CD1c-positive myeloid dendritic cell (primary cell): ENCODE results near the gene HOTAIR.
A peak's percentile ranks its signal among the peaks of the same experiment; 100 is the strongest.

Experiments used
- DNase-seq: peaks from one replicate; pipeline ENCODE4 v3.0.0-alpha.2; 2016; ENCODE audit errors: extremely low spot score

HOTAIR gene

DNA sequence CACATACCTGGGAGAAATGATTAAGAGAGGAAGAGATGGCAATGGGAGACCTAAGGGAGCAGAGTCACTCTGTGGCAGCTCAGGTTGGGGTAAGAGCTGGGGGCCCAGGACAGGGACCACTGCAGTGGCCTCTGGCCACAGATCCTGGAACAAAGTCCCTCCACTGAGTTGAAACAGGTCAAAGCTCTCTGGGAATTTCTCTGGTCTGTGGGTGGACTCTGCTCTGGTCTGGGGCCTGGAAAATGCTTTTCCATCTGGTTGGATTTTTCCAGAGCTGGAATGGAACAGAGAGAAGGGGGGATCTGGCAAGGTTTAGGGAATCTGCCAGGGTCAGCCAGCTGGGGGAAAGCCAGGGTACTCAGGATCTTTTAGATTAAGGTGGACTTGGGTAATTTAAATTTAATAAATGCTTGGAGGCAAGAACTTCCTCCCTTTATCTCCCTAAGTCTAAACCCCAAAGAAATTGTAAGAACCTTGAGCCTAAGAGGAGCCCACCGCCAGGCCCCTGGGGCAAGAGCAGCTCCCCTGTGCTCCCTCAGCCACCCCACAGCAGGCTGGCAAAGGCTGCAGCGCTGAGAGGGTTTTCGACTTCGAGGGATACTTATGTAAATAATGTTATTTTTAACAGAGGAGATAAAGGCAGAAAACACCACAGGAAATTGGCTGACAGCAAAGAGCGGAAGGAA, 13.9 kb upstream of the HOTAIR start:
- DNase-seq: no peak

GRCh38 chr12:53987787-53988230, 13.1 kb upstream of the HOTAIR start:
- DNase-seq: no peak

DNA sequence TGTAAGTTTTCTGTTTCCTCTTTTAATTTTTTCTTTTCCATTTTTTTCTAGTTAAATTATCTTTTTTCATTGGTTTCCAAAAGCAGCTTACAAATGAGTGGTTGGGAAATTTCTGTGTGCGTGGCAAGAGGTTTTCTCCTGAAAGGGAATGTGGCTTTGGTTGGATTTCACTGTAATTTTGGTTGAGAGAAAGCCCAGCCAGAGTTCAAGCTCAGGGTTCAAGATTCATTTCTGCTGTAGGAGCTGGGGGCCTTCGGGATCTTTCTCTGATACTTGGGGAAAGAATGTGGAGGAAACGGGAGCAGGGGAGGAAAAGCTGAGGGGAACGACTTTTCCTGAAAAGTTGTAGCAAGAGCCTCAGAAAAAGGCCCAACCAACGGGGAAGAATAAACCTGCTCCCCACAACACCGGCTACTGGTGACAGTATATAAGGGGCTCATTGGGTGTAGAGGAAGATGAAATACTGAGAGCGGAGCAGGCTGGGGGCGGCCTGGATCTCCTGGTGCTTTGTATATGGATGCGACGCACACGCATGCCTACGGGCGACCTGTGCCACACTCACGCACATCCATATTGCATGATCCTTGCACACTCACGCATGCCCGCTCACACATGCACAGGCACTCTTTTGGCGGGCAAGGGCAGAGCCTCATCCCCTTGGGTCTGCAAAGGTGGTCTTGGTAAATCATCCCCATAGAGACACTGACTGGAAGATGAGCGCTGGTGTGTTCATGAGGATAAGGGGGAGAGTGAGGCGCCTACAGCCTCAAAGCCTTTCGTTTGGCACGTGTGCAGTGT, 12.1 kb upstream of the HOTAIR start:
- no peak for DNase-seq

GRCh38 chr12:53985994-53986685, 11.4 kb upstream of the HOTAIR start:
- no peak for DNase-seq

GRCh38 chr12:53985692-53985993, 10.9 kb upstream of the HOTAIR start:
- no peak for DNase-seq

GRCh38 chr12:53984901-53985691, 10.3 kb upstream of the HOTAIR start, which contains the start of gene HOXC10:
Gene HOXC10 (plus strand): TSS chr12:53985146. CDS start chr12:53985260, 114 bp downstream.
- DNase-seq: peak; percentile 78

DNA sequence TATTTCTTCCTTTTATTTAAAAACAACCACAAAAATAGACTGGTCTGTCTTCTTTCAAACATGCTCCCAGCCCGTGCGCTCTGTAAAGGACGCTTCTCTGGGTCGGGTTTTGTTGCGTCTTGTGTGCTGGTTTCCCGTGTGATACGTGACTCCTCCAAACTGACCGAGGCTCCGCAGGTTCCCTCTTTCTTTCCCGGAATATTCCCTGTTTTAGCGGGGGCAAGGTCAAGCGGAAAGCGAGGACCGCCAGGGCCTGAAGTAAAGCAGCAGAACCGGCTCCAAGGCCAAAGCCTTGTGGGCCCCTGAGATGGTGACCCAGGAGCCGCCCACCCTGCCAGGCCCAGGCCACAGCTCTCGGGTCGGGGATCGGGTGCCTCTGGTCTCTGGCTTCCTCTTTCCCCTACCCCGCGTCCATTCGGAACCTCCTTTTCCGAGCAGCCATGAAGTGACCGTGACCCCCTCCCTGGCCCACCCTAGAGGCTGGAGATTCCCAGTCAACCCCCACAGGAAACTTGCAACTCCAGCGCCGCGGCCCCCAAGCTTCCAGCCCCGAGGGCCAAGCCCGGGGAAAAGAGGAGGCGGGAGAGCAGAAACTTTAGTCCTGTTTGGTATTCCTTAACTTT, 9.3 kb upstream of the HOTAIR start:
- no peak for DNase-seq

DNA sequence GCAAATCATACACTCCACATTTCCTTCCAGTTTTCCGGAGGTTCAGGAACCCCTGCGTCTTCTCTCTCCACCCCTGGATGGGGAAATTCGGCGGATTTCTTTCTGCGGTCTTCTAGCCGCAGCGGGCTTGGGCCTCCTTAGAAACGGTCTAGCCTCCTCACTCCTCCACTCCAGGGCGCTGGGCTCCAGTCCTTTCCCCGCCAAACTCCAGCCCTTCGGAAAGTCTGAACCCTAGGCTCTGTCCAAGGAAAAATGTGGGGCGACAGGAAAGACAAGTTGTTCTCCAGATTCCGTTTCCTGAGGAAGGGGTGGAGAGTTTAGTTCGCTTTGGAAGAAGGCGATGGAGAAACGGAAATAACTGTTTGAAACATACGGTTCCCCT, 8.8 kb upstream of the HOTAIR start:
- no peak for DNase-seq

DNA sequence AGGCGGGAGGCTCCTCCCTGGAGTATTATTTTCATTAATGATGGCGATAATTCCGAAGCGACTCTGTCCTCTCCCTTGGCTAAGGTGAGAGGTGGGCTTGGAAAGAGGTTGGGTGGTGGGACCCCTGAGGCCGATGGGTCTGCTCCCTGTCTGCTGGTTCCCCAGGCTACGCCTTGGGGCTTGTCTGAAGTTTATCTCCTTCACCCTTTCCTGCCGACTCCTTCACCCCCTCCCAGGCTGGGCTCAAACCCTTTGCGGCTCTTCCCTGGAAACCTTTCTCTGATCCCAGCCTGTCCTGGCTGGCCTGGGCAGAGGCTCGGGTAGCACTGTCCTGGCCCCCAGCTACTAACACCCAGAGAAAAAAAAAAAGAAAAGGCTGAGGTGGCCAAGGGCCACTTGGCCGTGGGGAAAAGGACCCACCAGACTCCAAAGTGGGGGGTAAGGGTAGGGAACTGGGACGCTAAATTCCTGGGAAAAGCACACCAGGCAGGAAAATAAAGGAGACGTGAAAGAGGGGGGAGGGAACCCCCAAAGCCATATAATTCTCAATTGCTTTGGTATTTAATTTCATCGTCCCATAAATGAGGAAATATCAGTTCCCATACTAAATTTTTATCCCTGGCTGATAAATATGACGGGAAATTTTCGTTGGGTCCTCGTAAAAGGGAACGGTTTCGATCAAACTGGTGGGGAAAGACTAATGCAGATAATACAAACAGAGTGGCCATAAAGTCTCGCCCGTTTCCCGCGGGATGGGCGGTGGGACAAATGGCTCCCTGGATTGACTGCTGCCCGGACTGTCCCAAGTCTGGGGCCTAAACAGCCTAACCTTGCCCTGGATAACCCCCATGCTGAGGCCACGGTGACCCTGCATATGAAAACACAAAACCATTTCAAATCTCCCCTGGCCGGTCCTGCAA, 8.2 kb upstream of the HOTAIR start:
- no peak for DNase-seq

GRCh38 chr12:53981634-53982565, 7.1 kb upstream of the HOTAIR start:
- no peak for DNase-seq

DNA sequence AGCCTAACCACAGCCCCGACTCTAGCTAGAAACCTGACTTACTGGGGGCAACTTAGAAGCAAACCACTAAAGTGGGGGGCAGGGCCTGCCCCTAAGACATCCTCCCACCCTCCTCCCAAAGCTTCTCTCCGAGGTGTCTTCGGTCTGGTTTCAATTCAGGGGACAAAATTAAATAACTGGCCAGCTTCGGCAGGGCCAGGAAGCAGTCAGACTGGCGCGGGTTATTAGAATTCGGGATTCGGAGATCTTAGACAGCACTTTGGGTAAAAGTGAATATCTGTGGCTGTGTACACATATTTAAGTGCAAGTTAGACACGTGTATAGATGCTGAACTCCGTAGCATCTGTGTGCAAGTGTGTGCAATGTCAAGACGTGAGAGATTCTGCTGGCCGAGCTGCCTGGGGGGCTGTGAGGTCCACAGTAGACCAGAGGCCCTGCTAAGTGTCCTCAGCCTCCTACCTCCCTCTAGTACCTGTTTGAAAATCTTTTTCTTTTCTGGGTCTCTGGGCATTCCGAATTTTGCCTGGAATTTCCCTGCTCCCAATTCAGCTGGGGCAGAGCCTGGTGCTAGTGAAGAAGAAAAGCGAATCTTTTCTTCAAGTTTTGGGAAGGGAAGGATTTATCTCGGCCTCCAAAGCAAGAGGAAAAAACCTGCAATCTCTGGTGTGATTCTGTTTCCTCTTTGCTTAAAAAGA, 6.2 kb upstream of the HOTAIR start:
- DNase-seq: no peak

DNA sequence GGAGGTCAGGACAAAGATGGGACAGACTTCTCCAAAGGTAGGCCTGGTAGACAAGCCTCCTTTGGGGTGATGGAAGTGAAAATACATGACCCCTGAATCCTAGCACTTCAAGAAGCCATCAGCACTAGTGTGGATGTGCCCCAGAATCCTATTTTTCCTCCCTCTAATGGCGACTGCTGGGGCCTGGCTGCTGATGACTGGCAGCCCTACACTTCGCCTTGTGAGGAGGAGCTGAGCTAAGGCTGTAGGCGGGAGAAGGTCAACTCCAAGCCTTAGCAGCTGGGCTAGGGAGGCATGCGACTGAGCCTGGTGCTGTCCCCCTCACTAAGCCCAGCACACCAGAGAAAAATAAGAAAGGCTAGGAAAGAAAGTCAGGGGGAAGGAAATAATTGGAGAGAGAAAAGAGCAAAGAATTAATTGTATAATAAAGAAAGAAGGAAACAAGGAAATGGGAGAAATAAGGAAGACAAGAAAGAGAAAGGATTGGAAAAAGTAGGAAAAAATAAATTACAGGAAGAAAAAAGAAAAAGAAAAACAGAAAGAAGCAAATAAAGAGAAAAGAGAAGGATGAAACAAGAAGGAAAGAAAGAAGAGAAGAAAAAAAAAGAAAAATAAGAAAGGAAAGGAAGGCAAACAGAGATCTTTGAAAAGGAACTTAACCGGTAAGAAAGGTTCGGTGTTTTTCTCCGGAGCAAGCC, 5.5 kb upstream of the HOTAIR start:
- DNase-seq: no peak

- no peak for DNase-seq
Measured at GRCh38 chr12:53978477-53979356, 4.0 kb upstream of the HOTAIR start.

GRCh38 chr12:53977596-53978445, 3.1 kb upstream of the HOTAIR start:
- no peak for DNase-seq

GRCh38 chr12:53976823-53977595, 2.3 kb upstream of the HOTAIR start:
- no peak for DNase-seq
